ENCODE measurements around the gene SDF4.

The SDF4 gene

GRCh38 chr1:1175221-1176062 lies 56.4 kb downstream of the SDF4 start:
- no peak for DNase-seq

DNA sequence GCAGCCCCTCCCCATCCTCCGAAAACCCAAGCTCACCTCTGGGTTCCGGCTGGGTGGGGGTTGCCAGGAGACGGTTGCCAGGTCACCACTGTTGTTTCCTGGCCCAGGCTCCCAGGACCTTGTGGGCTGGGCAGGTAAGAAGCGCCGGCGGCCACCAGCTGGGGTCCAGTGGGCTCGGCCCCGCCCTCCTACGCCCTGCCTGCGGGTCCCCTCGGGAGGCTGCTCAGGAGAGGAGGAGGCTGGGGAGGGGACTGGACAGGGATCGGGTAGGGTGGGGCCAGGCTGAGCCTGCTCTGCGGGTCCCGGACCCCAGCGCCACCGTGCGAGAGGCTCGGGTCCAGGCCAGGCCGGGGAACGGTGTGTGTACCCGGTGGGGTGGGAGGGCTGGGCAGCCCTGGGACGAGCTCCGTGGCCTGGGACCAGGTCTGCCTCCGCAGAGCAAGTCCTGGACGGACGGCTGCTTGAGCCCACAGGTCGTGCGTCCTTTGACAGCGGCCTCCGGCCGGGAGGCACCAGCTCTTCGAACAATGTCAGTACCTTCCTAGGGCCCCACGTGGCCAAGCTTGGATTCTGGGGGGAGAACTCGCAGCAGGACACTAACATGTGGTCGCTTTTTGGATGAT lies 57.9 kb downstream of the SDF4 start, which contains the start of gene TTLL10:
Gene TTLL10, plus strand, starts transcription at position 88 of the 623 bp plus-strand sequence. CDS start 5,336 bp downstream, outside the sequence.
- peak in 1 of 2 experiments; percentile 70 for DNase-seq

- no peak for DNase-seq
These were observed 58.6 kb downstream of the SDF4 start for GRCh38 chr1:1173061-1173792.

DNA sequence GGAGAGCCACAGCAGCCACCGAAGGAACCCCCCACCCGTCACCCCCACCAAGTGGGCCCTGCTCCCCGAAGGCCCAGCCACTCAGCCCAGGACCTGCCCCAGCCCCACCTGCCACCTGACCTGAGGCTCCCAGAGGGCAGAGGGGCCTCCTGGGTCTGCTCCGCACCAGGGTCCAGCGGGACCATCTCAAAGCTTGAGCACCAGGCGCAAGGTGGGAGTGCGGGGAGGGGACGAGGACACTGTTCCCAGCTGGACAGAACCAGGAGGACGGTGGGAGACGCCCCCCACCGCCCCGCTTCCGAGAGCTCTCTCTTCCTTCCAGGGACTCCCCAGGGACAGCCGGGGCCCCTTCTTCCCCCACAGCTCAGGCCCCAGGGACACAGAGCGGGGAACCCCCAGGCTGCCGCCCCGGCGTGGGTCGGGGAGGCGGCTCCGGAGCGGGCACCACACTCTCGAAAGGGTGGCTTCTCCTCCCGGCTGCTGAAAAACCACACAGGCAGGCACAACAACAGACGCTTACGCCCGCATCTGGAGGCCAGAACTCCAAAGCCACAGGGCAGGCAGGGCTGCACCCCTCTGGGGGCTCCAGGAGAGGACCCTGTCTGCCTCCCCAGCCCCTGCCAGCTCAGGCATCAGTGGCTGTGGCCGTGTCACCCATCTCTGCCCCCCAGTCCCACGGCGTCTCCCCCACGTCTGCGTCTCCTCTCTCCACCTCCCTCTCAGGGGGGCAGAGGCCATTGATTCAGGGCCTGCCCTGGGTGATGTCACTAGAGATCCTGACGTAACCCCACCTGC lies 60.1 kb downstream of the SDF4 start:
- DNase-seq: no peak

DNA sequence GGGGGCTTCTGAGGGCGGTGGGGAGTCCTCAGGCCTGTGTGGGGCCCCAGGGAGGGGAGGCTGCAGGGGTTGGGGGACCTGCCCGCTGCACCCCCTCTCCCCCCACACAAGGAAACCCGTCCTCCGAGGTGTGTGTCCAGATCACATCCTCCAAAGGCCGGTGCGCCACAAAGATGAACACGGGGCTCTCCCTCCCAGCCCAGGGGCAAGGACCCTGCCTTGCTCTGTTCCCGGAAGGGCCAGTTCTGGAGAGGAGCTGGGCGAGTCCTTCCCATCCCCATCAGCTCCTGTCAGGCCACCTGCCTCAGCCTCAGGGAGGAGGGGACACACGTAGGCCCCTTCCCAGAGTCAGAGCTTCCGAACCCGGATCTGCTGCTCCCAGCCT lies 60.6 kb downstream of the SDF4 start:
- DNase-seq: no peak

GRCh38 chr1:1170215-1171091 lies 61.3 kb downstream of the SDF4 start:
- no peak for DNase-seq

DNA sequence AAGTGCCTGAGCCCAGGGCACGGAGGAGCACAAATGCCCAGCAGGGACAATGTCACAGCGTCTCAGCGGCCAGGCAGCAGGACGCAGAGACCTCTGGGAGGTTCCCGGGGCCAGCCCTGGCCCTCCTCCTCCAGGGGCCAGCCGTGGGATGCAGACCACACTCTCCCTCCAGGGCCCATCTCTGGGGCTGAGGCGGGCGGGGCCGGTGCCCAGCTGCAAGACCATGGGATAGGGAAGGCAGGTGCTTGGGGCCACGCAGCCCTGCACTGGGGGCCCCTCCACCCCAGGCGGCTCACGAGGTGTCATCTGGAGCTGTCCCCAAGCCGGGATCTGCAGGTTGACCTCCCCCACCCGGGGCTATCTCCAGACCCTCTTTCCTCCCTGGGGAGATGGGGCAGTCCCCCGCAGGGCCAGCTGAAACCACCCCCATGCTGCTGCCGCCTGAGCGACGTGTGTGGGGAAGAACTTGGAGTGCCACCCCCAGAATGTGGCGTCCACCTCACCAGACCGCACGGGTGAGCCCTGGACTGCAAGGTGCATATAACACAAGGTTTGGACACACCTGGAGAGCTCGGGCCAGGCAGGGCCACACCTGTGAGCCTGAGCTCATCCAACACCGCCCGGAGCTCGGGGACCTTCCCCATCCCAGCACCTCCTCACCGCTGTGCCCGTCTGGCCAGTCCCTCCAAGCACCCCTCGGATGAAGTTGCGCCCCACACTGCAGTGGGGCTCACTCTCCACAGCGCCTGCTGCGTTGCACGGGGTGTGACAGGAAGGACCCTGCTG lies 62.2 kb downstream of the SDF4 start:
- DNase-seq: no peak

DNA sequence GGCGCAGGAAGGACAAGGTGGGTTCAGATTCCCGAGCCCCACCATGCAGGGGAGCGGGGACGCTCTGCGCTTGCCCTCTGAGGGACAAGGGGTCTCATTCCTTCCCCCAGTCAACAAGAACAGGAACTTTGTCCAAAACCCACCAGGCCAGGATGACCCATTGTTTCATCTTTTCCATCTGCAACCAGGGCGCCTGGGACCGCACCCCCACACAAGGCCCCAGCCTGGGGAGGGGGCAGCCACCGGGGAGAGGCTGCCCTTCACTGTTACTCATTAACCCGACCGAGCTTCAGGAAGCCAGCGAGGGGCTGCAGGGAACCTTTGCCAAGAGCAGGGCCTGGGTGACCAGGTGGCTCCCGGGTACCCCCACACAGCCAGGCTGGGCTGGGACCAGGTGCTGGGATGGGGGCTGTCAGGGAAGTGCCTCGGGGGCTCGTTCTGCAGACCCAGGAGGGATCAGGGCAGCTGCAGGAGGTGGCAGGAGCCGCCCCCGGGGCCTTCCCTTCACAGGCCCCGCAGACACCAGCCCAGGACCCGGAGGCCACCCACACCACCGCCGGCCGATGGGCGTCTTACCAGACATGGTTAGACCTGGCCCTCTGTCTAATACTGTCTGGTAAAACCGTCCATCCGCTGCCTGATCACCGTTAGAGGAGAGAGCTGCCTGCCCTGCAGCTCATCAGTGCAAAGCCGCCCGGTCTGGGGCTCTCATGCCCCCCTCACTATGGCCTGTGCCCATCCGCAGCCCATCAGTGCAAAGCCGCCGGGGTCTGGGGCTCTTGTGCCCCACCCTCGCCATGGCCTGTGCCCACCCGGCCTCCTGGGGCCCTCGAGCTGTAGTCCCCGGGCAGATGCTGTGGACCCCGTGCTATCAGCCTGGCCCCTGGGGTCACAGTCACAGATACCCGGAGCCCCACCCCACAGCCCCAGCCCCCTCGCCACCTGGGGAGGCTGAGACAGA lies 63.1 kb downstream of the SDF4 start:
- no peak for DNase-seq

GRCh38 chr1:1167841-1168450 lies 63.9 kb downstream of the SDF4 start:
- no peak for DNase-seq

GRCh38 chr1:1167398-1167821 lies 64.4 kb downstream of the SDF4 start:
- DNase-seq: peak in 1 of 2 experiments; percentile 36
